ENCODE results near the gene F2RL3. TPM values are rescaled to one million over a fixed set of nuclear protein-coding genes. Genes with fewer than 3 reads are reported as not detected.

F2RL3 gene
- total RNA-seq, 6 experiments from 2014 or later = not detected

GRCh38 chr19:16899566-16900075, 10.8 kb downstream of the F2RL3 start:
- H3K27ac Mint-ChIP-seq = no peak overlapping the region
- no peaks in the 10 kb centered on the region for H3K9me3 Mint-ChIP-seq
- no peaks in the 10 kb centered on the region; the same call in 1 of the 2 replicates for H3K36me3 Mint-ChIP-seq (ENCODE audit: low read depth)
- TF ChIP-seq CTCF (IDR thresholded peaks at IDR 0.05) = peak; percentile 72
- peaks cover 22% of the 10 kb centered on the region for H3K27me3 Mint-ChIP-seq (ENCODE audit: insufficient read depth)
- no peak overlapping the region for H3K4me3 Mint-ChIP-seq
- DNase-seq = no peak
- H3K4me1 Mint-ChIP-seq (ENCODE audit: low read depth) = no peaks in the 10 kb centered on the region

- no peaks in the 10 kb centered on the region for H3K9me3 Mint-ChIP-seq
- no peak overlapping the region for H3K4me3 Mint-ChIP-seq
- no peak for TF ChIP-seq CTCF (IDR thresholded peaks at IDR 0.05)
- no peak overlapping the region for H3K27ac Mint-ChIP-seq
- H3K27me3 Mint-ChIP-seq (ENCODE audit: insufficient read depth) = peaks cover 16% of the 10 kb centered on the region
- H3K36me3 Mint-ChIP-seq (ENCODE audit: low read depth) = no peaks in the 10 kb centered on the region; the same call in 1 of the 2 replicates
- no peak for DNase-seq
- no peaks in the 10 kb centered on the region for H3K4me1 Mint-ChIP-seq (ENCODE audit: low read depth)
Observed at GRCh38 chr19:16901491-16902175, 12.8 kb downstream of the F2RL3 start.

GRCh38 chr19:16902545-16902944, 13.7 kb downstream of the F2RL3 start:
- Mint-ChIP-seq H3K4me3 (no peak overlapping the region), H3K27me3 (ENCODE audit: insufficient read depth) (peaks cover 16% of the 10 kb centered on the region), H3K4me1 (ENCODE audit: low read depth) (no peaks in the 10 kb centered on the region), H3K27ac (no peak overlapping the region), H3K36me3 (ENCODE audit: low read depth) (no peaks in the 10 kb centered on the region; the same call in 1 of the 2 replicates), H3K9me3 (no peaks in the 10 kb centered on the region)
- no peak for TF ChIP-seq CTCF (IDR thresholded peaks at IDR 0.05)
- DNase-seq = no peak

GRCh38 chr19:16903347-16903746, 14.5 kb downstream of the F2RL3 start:
- H3K27ac Mint-ChIP-seq = no peak overlapping the region
- DNase-seq = no peak
- no peak for TF ChIP-seq CTCF (IDR thresholded peaks at IDR 0.05)

GRCh38 chr19:16904599-16904998, 15.8 kb downstream of the F2RL3 start:
- Mint-ChIP-seq H3K27ac (no peak overlapping the region), H3K36me3 (ENCODE audit: low read depth) (no peaks in the 10 kb centered on the region), H3K4me3 (no peak overlapping the region), H3K27me3 (ENCODE audit: insufficient read depth) (peaks cover 13% of the 10 kb centered on the region), H3K9me3 (no peaks in the 10 kb centered on the region), H3K4me1 (ENCODE audit: low read depth) (no peaks in the 10 kb centered on the region)
- no peak for DNase-seq
- no peak for TF ChIP-seq CTCF (IDR thresholded peaks at IDR 0.05)

More at GRCh38 chr19:16903347-16903746, 14.5 kb downstream of the F2RL3 start:
- Mint-ChIP-seq H3K9me3 (no peaks in the 10 kb centered on the region), H3K27me3 (ENCODE audit: insufficient read depth) (peaks cover 15% of the 10 kb centered on the region), H3K36me3 (ENCODE audit: low read depth) (no peaks in the 10 kb centered on the region; the same call in 1 of the 2 replicates), H3K4me1 (ENCODE audit: low read depth) (no peaks in the 10 kb centered on the region), H3K4me3 (no peak overlapping the region)

Measured in HFFc6 (cell line).